Measurements from ENCODE around the gene STX3.
"Not testable (repeated sequence)": the region's sequence is repeated elsewhere in the genome, so short reads cannot be mapped to it uniquely, and the experiment has no call there.

The STX3 gene

GRCh38 chr11:59839615-59840014, 84.4 kb downstream of the STX3 start:
- TF ChIP-seq, protein P1, sequence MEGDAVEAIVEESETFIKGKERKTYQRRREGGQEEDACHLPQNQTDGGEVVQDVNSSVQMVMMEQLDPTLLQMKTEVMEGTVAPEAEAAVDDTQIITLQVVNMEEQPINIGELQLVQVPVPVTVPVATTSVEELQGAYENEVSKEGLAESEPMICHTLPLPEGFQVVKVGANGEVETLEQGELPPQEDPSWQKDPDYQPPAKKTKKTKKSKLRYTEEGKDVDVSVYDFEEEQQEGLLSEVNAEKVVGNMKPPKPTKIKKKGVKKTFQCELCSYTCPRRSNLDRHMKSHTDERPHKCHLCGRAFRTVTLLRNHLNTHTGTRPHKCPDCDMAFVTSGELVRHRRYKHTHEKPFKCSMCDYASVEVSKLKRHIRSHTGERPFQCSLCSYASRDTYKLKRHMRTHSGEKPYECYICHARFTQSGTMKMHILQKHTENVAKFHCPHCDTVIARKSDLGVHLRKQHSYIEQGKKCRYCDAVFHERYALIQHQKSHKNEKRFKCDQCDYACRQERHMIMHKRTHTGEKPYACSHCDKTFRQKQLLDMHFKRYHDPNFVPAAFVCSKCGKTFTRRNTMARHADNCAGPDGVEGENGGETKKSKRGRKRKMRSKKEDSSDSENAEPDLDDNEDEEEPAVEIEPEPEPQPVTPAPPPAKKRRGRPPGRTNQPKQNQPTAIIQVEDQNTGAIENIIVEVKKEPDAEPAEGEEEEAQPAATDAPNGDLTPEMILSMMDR (IDR thresholded peaks at IDR 0.05; ENCODE audit: low read depth, low read length) = no peak
- no peak for DNase-seq (ENCODE audit: low read depth, low spot score)
- in situ Hi-C loops (cut with HindIII; ENCODE audit: low sequenced_read_pairs) = no loop called here
- H3K4me3 ChIP-seq (ENCODE audit: low read depth, low read length) = no peak overlapping the region

GRCh38 chr11:59841514-59841913, 86.3 kb downstream of the STX3 start:
- DNase-seq (ENCODE audit: low read depth, low spot score) = no peak
- in situ Hi-C loops (cut with HindIII; ENCODE audit: low sequenced_read_pairs) = no loop called here
- TF ChIP-seq, protein P1 (IDR thresholded peaks at IDR 0.05; ENCODE audit: low read depth, low read length) = no peak
- H3K4me3 ChIP-seq (ENCODE audit: low read depth, low read length) = no peak overlapping the region

DNA sequence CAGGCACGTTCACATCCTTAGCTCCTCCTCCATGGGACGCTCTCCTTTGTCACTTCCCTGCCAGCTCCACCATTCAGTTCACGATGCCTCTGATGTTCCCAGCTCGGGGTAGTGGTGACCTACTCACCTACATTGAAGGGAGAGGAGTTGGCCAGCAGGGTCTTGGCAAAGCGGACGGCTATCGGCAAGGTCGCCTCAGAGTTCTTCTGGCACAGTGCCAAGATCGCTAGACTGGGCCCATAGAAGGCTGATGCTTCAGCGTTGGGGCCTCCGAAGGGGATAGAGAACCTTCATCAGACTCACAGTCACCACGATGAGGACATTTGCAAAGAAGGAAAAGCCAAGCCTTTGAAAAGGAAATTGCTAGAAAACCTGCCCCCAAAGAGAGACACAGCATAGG, 87.1 kb downstream of the STX3 start:
- H3K4me3 ChIP-seq (ENCODE audit: low read depth, low read length) = no peak overlapping the region
- DNase-seq (ENCODE audit: low read depth, low spot score) = no peak
- in situ Hi-C loops (cut with HindIII; ENCODE audit: low sequenced_read_pairs) = no loop called here
- TF ChIP-seq, protein P1 (IDR thresholded peaks at IDR 0.05; ENCODE audit: low read depth, low read length) = no peak

GRCh38 chr11:59845399-59845798, 90.2 kb downstream of the STX3 start, which contains the start of gene CBLIF:
TSS of gene CBLIF (minus strand) at chr11:59845499. CDS start at chr11:59845453, 46 bp downstream.
- TF ChIP-seq, protein P1 (IDR thresholded peaks at IDR 0.05; ENCODE audit: low read depth, low read length) = no peak
- no peak for DNase-seq (ENCODE audit: low read depth, low spot score)
- H3K4me3 ChIP-seq (ENCODE audit: low read depth, low read length) = no peak within 1 kb of the TSS
- in situ Hi-C loops (cut with HindIII; ENCODE audit: low sequenced_read_pairs) = no loop called here

GRCh38 chr11:59846556-59846955, 91.4 kb downstream of the STX3 start:
- no peak overlapping the region for H3K4me3 ChIP-seq (ENCODE audit: low read depth, low read length)
- TF ChIP-seq, protein P1 (IDR thresholded peaks at IDR 0.05; ENCODE audit: low read depth, low read length) = no peak
- DNase-seq (ENCODE audit: low read depth, low spot score) = no peak
- in situ Hi-C loops (cut with HindIII; ENCODE audit: low sequenced_read_pairs) = no loop called here

DNA sequence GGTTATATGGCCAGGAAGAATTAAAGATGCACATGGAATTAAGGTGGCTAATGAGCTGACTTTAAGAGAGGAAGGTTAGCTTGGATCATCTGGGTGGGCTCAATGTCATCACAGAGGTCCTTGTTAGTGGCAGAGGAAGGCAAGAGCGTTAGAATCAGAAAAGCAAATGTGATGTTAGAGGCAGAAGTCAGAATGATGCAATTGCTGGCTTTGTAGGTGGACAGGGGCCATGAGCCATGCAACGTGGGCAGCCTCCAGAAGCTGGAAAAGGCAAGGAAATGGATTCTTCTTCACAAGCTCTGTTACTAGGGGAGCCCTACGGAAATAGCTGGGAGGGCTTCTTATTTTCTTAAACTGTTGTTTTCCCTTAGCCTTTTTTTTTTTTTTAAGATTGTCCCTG, 92.5 kb downstream of the STX3 start:
- H3K4me3 ChIP-seq (ENCODE audit: low read depth, low read length) = no peak overlapping the region
- in situ Hi-C loops (cut with HindIII; ENCODE audit: low sequenced_read_pairs) = no loop called here
- no peak for DNase-seq (ENCODE audit: low read depth, low spot score)
- TF ChIP-seq, protein P1 (IDR thresholded peaks at IDR 0.05; ENCODE audit: low read depth, low read length) = no peak

GRCh38 chr11:59848439-59848838, 93.3 kb downstream of the STX3 start:
- DNase-seq (ENCODE audit: low read depth, low spot score); H3K4me3 ChIP-seq (ENCODE audit: low read depth, low read length); in situ Hi-C loops (cut with HindIII; ENCODE audit: low sequenced_read_pairs): not testable (repeated sequence)
